GM12878 (cell line): Measurements from ENCODE around the gene HMX2. TPM values are rescaled to one million over a fixed set of nuclear protein-coding genes. Genes with fewer than 3 reads are reported as not detected.
A peak's percentile ranks its signal among the peaks of the same experiment; 100 is the strongest.

Source experiments
- ATAC-seq: fragments of 200-7000 bp; cut with Tn5 transposase; 3 replicates; pipeline ENCODE4 v1.9.1; 2020; ENCODE audit warnings: mild to moderate bottlenecking, moderate library complexity
- BruUV-seq: library from RNA; stranded (reverse); fragments of 400-500 nt; replicated peaks from 2 replicates; lab custom pipeline; 2021; lab: Mats Ljungman, UMichigan
- CTCF ChIA-PET: fragments of 300-600 bp; sonication (Branson Sonifier 250); formaldehyde crosslinking; extraction: SDS; loops from one replicate; lab custom pipeline; 2021; ENCODE audit warnings: inconsistent platforms; lab: Yijun Ruan, JAX
- POLR2A ChIA-PET: fragments of 350-600 bp; formaldehyde crosslinking; extraction: SDS; loops from one replicate; lab custom pipeline; 2021; ENCODE audit warnings: inconsistent platforms; lab: Charles Lee
- RAD21 ChIA-PET: fragments of 300-600 bp; sonication (Branson Sonifier 250); formaldehyde crosslinking; loops from one replicate; lab custom pipeline; 2023; ENCODE audit warnings: antibody characterized with exemption; ENCODE audit not compliant: unreplicated experiment; lab: Charles Lee
- SMC1A ChIA-PET: fragments of 300-600 bp; sonication (Branson Sonifier 250); formaldehyde crosslinking; loops from one replicate; lab custom pipeline; 2023; ENCODE audit not compliant: unreplicated experiment, uncharacterized antibody; lab: Charles Lee
- DNase-seq: peaks from one replicate; pipeline ENCODE4 v3.0.0-alpha.2; 2011; ENCODE audit warnings: low read depth, low spot score
- FAIRE-seq: peaks from 3 replicates; lab custom pipeline; 2011; peaks lifted over from hg19 to GRCh38; lab: Jason Lieb, UNC
- H2AFZ ChIP-seq: 2 replicates; pipeline ENCODE4 v1.6.0; 2011; ENCODE audit warnings: low read depth, low read length, control low read depth; ENCODE audit not compliant: control insufficient read depth
- H3K27ac ChIP-seq: 2 replicates; pipeline ENCODE4 v1.5.1; 2011; ENCODE audit warnings: control low read depth; ENCODE audit not compliant: control insufficient read depth, insufficient read depth
- H3K27me3 ChIP-seq, 2 experiments: replicated peaks in 1 of 2; 2 replicates each; pipeline versions ENCODE4 v1.6.0 to v1.6.1; 2011; ENCODE audit warnings: low read length in 1 of 2; ENCODE audit not compliant: control insufficient read depth in 2 of 2, insufficient read depth in 2 of 2
- H3K36me3 ChIP-seq, 2 experiments: 2 replicates each; pipeline ENCODE4 v1.5.1; 2011; ENCODE audit warnings: low read length in 1 of 2; ENCODE audit not compliant: control insufficient read depth in 2 of 2, insufficient read depth in 2 of 2
- H3K4me1 ChIP-seq: 2 replicates; pipeline ENCODE4 v1.6.1; 2011; ENCODE audit warnings: mild to moderate bottlenecking, low read length, moderate library complexity, mixed read lengths; ENCODE audit not compliant: control insufficient read depth, insufficient read depth
- H3K4me2 ChIP-seq: 2 replicates; pipeline ENCODE4 v1.6.0; 2011; ENCODE audit warnings: control low read depth; ENCODE audit not compliant: control insufficient read depth, insufficient read depth
- H3K4me3 ChIP-seq: fragments of 200-600 bp; sonication (generic); 2 replicates; pipeline ENCODE4 v1.5.1; 2016
- H3K79me2 ChIP-seq: 2 replicates; pipeline ENCODE4 v1.6.0; 2011; ENCODE audit warnings: low read length; ENCODE audit not compliant: control insufficient read depth, insufficient read depth
- H3K9ac ChIP-seq: 2 replicates; pipeline ENCODE4 v1.8.0; 2011; ENCODE audit warnings: low read length, control low read depth, mixed read lengths; ENCODE audit not compliant: control insufficient read depth, insufficient read depth
- H3K9me3 ChIP-seq: replicated peaks from 3 replicates; pipeline ENCODE4 v1.5.1; 2011; ENCODE audit warnings: mild to moderate bottlenecking, low read length; ENCODE audit not compliant: control insufficient read depth, insufficient read depth
- H4K20me1 ChIP-seq: 2 replicates; pipeline ENCODE4 v1.6.0; 2011; ENCODE audit not compliant: control insufficient read depth, insufficient read depth
- CBFB ChIP-seq: IDR thresholded peaks from 2 replicates; pipeline ENCODE4 v1.6.1; 2016; ENCODE audit warnings: antibody characterized with exemption, low read depth
- CBX3 ChIP-seq: fragments of 200-600 bp; sonication (generic); IDR thresholded peaks from 2 replicates; pipeline ENCODE4 v1.6.1; 2016; ENCODE audit warnings: low read depth, borderline replicate concordance
- CHD2 ChIP-seq: IDR thresholded peaks from 2 replicates; pipeline ENCODE4 v1.6.1; 2011; ENCODE audit warnings: low read depth, low read length, improper control_type of control experiment, borderline replicate concordance
- CREM ChIP-seq: IDR thresholded peaks from 2 replicates; pipeline ENCODE4 v1.6.1; 2014; ENCODE audit warnings: antibody characterized with exemption, low read depth
- EP300 ChIP-seq, 2 experiments: fragments of 150-350 bp in 1 of 2; IDR thresholded peaks; 2 replicates each; pipeline ENCODE4 v1.6.1; 2011 to 2012; ENCODE audit warnings: low read depth in 2 of 2, low read length in 2 of 2, borderline replicate concordance in 1 of 2, improper control_type of control experiment in 1 of 2, inconsistent platforms in 1 of 2; ENCODE audit not compliant: control insufficient read depth in 1 of 2
- HDAC6 ChIP-seq: fragments of 200-600 bp; sonication (generic); IDR thresholded peaks from one replicate; pipeline ENCODE4 v1.8.0; 2017; ENCODE audit warnings: antibody characterized with exemption; ENCODE audit not compliant: unreplicated experiment
- IRF4 ChIP-seq: IDR thresholded peaks from 2 replicates; pipeline ENCODE4 v1.6.1; 2011; ENCODE audit warnings: low read depth, low read length
- NBN ChIP-seq: fragments of 450-650 bp; IDR thresholded peaks from 2 replicates; pipeline ENCODE4 v1.6.1; 2016
- NRF1 ChIP-seq: conservative IDR thresholded peaks from 2 replicates; pipeline ENCODE4 v1.6.1; 2011; ENCODE audit warnings: mild to moderate bottlenecking, low read depth, low read length, improper control_type of control experiment
- POLR2AphosphoS2 ChIP-seq: IDR thresholded peaks from 2 replicates; pipeline ENCODE4 v1.6.1; 2011; ENCODE audit warnings: low read depth, mild to moderate bottlenecking, low read length, improper control_type of control experiment, moderate library complexity
- POU2F2 ChIP-seq: IDR thresholded peaks from 3 replicates; pipeline ENCODE4 v1.6.1; 2011; ENCODE audit warnings: low read depth, mild to moderate bottlenecking, low read length, borderline replicate concordance
- RBBP5 ChIP-seq: fragments of 200-600 bp; sonication (generic); conservative IDR thresholded peaks from 2 replicates; pipeline ENCODE4 v1.6.1; 2016
- RELB ChIP-seq: fragments of 450-650 bp; IDR thresholded peaks from 2 replicates; pipeline ENCODE4 v1.6.1; 2017; ENCODE audit warnings: low read depth, mild to moderate bottlenecking, moderate library complexity
- SMAD5 ChIP-seq: IDR thresholded peaks from 2 replicates; pipeline ENCODE4 v1.6.1; 2016; ENCODE audit warnings: antibody characterized with exemption, low read depth
- SREBF1 ChIP-seq: IDR thresholded peaks from 2 replicates; pipeline ENCODE4 v1.6.1; 2012; ENCODE audit warnings: mild to moderate bottlenecking, low read length
- USF2 ChIP-seq: IDR thresholded peaks from 2 replicates; pipeline ENCODE4 v1.6.1; 2011; ENCODE audit warnings: low read depth, low read length, improper control_type of control experiment, borderline replicate concordance
- WRNIP1 ChIP-seq: IDR thresholded peaks from 2 replicates; pipeline ENCODE4 v1.6.1; 2011; ENCODE audit warnings: low read depth, low read length, improper control_type of control experiment, borderline replicate concordance
- ZNF622 ChIP-seq: fragments of 450-650 bp; IDR thresholded peaks from 2 replicates; pipeline ENCODE4 v1.6.1; 2017; ENCODE audit warnings: mild to moderate bottlenecking, inconsistent platforms
- ZSCAN29 ChIP-seq: fragments of 450-650 bp; IDR thresholded peaks from 2 replicates; pipeline ENCODE4 v1.6.1; 2017; ENCODE audit warnings: mild to moderate bottlenecking, moderate library complexity
- WGBS: methylation state at CpG from one replicate; pipeline ENCODE4 v1.1.6; 2016; ENCODE audit warnings: low lambda C conversion rate; ENCODE audit not compliant: insufficient replicate concordance, insufficient coverage; ENCODE audit errors: missing lambda C conversion rate; 5-methylcytosine and 5-hydroxymethylcytosine counted together
- in situ Hi-C: fragments of 300-500 bp; cut with MboI; formaldehyde crosslinking; loops from 9 replicates; pipeline ENCODE4 v1.14.3; 2018; ENCODE audit warnings: mixed read lengths
- intact Hi-C: fragments of 100-400 bp; cut with micrococcal nuclease; formaldehyde crosslinking; loops from one replicate; pipeline ENCODE4 v1.14.2; 2022; ENCODE audit not compliant: unreplicated experiment
- polyA plus RNA-seq, 11 experiments: library from polyadenylated mRNA; depleted of rRNA in 4 of 11; unstranded in 6 of 11; stranded (reverse) in 5 of 11; fragments of >200 nt; fragmentation: Nextera tagmentation in 4 of 11; fragmentation: Illumina TruSeq in 1 of 11; extraction: Ambion mirVana in 4 of 11; extraction: Trizol in 1 of 11; gene quantifications; 1 replicate in 1 of 11; 2 replicates in 10 of 11; pipeline versions ENCODE4 v1.2.1 to v1.2.3, GENCODE V29; 2011 to 2016; ENCODE audit warnings: inconsistent platforms in 2 of 11, missing spikeins in 2 of 11, low read depth in 1 of 11
- total RNA-seq, 4 experiments: library from RNA; depleted of rRNA in 3 of 4; stranded (reverse); fragments of >200 nt in 3 of 4; fragmentation: Illumina TruSeq in 1 of 4; extraction: Trizol in 1 of 4; gene quantifications; 2 replicates each; pipeline versions ENCODE4 v1.2.1 to v1.2.3, GENCODE V29; 2013 to 2021
- TF ChIP-seq, protein P1 (sequence below), 3 experiments: IDR thresholded peaks in 2 of 3; conservative IDR thresholded peaks in 1 of 3; 2 replicates each; pipeline ENCODE4 v1.5.1; 2011; ENCODE audit warnings: low read depth in 3 of 3, low read length in 3 of 3, mild to moderate bottlenecking in 3 of 3, control low read depth in 2 of 3, moderate library complexity in 2 of 3, inconsistent platforms in 1 of 3, mixed read lengths in 1 of 3; ENCODE audit not compliant: control insufficient read depth in 2 of 3, insufficient read depth in 1 of 3; ENCODE audit errors: extremely low read depth in 1 of 3

Gene HMX2
- total and polyA plus RNA-seq, 10 of the 15 experiments (the other 5 are each of a cell fraction or from before 2014, with no cell fraction given) = 1.4 to 31.3 (median 16.8) TPM; not detected in 1

DNA sequence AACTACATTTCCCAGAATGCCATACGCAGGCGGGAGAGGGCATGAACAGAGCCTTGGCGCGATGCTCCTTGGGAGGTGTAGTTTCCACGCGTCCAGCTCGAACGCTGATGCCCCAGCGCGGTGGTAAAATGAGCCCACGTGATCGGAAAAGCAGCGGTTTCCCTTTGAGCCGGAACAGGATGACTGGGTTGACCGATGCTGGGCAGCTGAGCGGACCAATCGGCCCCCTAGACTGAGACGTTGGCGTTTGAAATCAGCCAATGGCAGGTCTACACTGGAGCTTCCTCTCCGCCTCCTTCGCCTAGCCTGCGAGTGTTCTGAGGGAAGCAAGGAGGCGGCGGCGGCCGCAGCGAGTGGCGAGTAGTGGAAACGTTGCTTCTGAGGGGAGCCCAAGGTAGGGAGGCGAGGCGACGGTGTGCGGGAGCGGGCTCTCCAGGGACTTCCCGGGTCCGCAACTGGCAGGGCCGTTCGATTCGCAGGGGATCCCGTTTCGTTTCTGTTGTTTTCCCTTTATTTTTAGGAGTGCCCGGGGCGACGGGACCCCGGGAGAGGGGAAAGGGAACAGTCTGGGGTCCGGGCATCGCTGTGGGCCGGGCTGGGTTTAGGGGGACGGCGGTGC lies 6.3 kb downstream of the HMX2 start, which contains the start of gene BUB3:
BUB3 (plus strand) TSS at position 311 of the 619 bp plus-strand sequence. CDS start 516 bp downstream, outside the sequence.
- BruUV-seq = no TSS peak
- ChIA-PET POLR2A (interaction anchor here (0.6 to 1.3 kb wide), 11 partner anchors 9 to 691 kb away, joined by 3 to 6 read pairs (median 4); no protein-coding TSS in a partner anchor), CTCF (interaction anchor here (0.7 to 1.5 kb wide), 11 partner anchors 12 to 1587 kb away, joined by 3 to 5 read pairs (median 4); no protein-coding TSS in a partner anchor)
- TF ChIP-seq RBBP5 (no peak), CREM (peak; percentile 95; the same call in 1 of the 2 replicates), HDAC6 (no peak), SREBF1 (peak; percentile 89), SMAD5 (peak; percentile 95), CBX3 (no peak), ZSCAN29 (no peak), IRF4 (0 out of 2 replicates have a peak, but pooled peaks have one; percentile 32), RELB (peak; percentile 57; the same call in 1 of the 2 replicates), POU2F2 (peak; percentile 84; the same call in 2 of the 3 replicates), POLR2AphosphoS2 (peak; percentile 94), ZNF622 (no peak), CHD2 (peak; percentile 95), WRNIP1 (no peak), EP300 (IDR thresholded peaks at IDR 0.05; ENCODE audit: borderline replicate concordance in 1 of 2, control insufficient read depth in 1 of 2, low read depth in 2 of 2, low read length in 2 of 2) (no peak), USF2 (peak; percentile 95), CBFB (peak; percentile 81), NBN (peak; percentile 33), NRF1 (no peak; the same call in 1 of the 2 replicates)
- TF ChIP-seq, protein P1, sequence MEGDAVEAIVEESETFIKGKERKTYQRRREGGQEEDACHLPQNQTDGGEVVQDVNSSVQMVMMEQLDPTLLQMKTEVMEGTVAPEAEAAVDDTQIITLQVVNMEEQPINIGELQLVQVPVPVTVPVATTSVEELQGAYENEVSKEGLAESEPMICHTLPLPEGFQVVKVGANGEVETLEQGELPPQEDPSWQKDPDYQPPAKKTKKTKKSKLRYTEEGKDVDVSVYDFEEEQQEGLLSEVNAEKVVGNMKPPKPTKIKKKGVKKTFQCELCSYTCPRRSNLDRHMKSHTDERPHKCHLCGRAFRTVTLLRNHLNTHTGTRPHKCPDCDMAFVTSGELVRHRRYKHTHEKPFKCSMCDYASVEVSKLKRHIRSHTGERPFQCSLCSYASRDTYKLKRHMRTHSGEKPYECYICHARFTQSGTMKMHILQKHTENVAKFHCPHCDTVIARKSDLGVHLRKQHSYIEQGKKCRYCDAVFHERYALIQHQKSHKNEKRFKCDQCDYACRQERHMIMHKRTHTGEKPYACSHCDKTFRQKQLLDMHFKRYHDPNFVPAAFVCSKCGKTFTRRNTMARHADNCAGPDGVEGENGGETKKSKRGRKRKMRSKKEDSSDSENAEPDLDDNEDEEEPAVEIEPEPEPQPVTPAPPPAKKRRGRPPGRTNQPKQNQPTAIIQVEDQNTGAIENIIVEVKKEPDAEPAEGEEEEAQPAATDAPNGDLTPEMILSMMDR (IDR thresholded peaks at IDR 0.05 in 2 of 3, conservative IDR thresholded peaks at IDR 0.05 in 1 of 3; ENCODE audit: control insufficient read depth in 2 of 3, extremely low read depth in 1 of 3, insufficient read depth in 1 of 3, low read depth in 3 of 3, low read length in 3 of 3) = no peak

More for the DNA sequence above, 6.3 kb downstream of the HMX2 start, which contains the start of gene BUB3:
- Histone ChIP-seq H3K36me3 (peaks cover 0 to 19% of the 10 kb centered on the region in 2 experiments), H3K27me3 (no peaks in the 10 kb centered on the region), H2AFZ (peak within 1 kb of the TSS; percentile 72), H3K79me2 (peaks cover 68% of the 10 kb centered on the region), H3K9me3 (no peaks in the 10 kb centered on the region), H3K9ac (peak within 1 kb of the TSS; percentile 99), H4K20me1 (no peaks in the 10 kb centered on the region; the same call in none of the 2 replicates), H3K4me1 (peaks cover 21% of the 10 kb centered on the region), H3K27ac (peak within 1 kb of the TSS; percentile 98), H3K4me2 (peak within 1 kb of the TSS; percentile 30), H3K4me3 (peak within 1 kb of the TSS; percentile 93)
- under 1% methylated on average over 41 of the region's 50 CpGs for WGBS
- FAIRE-seq = peak; percentile 97
- in situ Hi-C loops (loop anchor here (5.0 kb wide), 1 partner anchor 238 kb away; no protein-coding TSS in a partner anchor), intact Hi-C loops (loop anchor here (5.0 kb wide), 2 partner anchors 238 to 398 kb away; no protein-coding TSS in a partner anchor)
- ChIA-PET SMC1A (interaction anchor here (0.5 to 2.7 kb wide), 7 partner anchors 9 to 632 kb away, joined by 3 to 6 read pairs (median 5); no protein-coding TSS in a partner anchor), RAD21 (interaction anchor here (0.5 to 1.8 kb wide), 9 partner anchors 13 to 404 kb away, joined by 3 to 9 read pairs (median 4); no protein-coding TSS in a partner anchor)
- DNase-seq = peak; percentile 99
- peak; percentile 96 for ATAC-seq
